Lower lobe of right lung (tissue), 2 donors: ENCODE results near the gene CD1B. TPM values are rescaled to one million over a fixed set of nuclear protein-coding genes. Genes with fewer than 3 reads are reported as not detected.
"Not testable (repeated sequence)": the region's sequence is repeated elsewhere in the genome, so short reads cannot be mapped to it uniquely, and the experiment has no call there.

Experiments
- ATAC-seq, 2 donors: fragments of 200-7000 bp; cut with Tn5 transposase; one replicate each; pipeline ENCODE4 v1.9.1; 2020 to 2022; ENCODE audit warnings: mild to moderate bottlenecking in 2 of 2, moderate library complexity in 2 of 2
- DNase-seq: peaks from one replicate; pipeline ENCODE4 v3.0.0-alpha.2; 2020
- H3K27ac ChIP-seq: fragments of 200-600 bp; one replicate; pipeline ENCODE4 v1.8.0; 2022
- H3K27me3 ChIP-seq: fragments of 200-600 bp; one replicate; pipeline ENCODE4 v1.8.0; 2022; ENCODE audit warnings: low read depth
- H3K36me3 ChIP-seq: fragments of 200-600 bp; one replicate; pipeline ENCODE4 v1.8.0; 2022; ENCODE audit warnings: mild to moderate bottlenecking
- H3K4me1 ChIP-seq: fragments of 200-600 bp; one replicate; pipeline ENCODE4 v1.8.0; 2022
- H3K4me3 ChIP-seq: fragments of 200-600 bp; one replicate; pipeline ENCODE4 v1.8.0; 2022; ENCODE audit warnings: mild to moderate bottlenecking
- H3K9me3 ChIP-seq: fragments of 200-600 bp; one replicate; pipeline ENCODE4 v1.8.0; 2022
- intact Hi-C: fragments of 100-400 bp; cut with DNase I; formaldehyde crosslinking; loops from one replicate; pipeline ENCODE4 v1.11.0; 2022
- total RNA-seq: library from RNA; stranded (reverse); fragmentation: NEBNext Ultra II Directional; extraction: Animal tissue kit (Norgen Biotek cat#: 25700); gene quantifications from one replicate; pipeline ENCODE4 v1.2.1, GENCODE V29; 2021
- TF ChIP-seq, protein P1 (sequence below): fragments of 200-600 bp; IDR thresholded peaks from one replicate; pipeline ENCODE4 v1.8.0; 2022; ENCODE audit warnings: antibody characterized with exemption, mild to moderate bottlenecking
- donor health status: DM: no; HTN: yes; CAD: no; lungs with severe emphysema.

CD1B gene
- total RNA-seq, 1 donor from 2014 or later = not detected

DNA sequence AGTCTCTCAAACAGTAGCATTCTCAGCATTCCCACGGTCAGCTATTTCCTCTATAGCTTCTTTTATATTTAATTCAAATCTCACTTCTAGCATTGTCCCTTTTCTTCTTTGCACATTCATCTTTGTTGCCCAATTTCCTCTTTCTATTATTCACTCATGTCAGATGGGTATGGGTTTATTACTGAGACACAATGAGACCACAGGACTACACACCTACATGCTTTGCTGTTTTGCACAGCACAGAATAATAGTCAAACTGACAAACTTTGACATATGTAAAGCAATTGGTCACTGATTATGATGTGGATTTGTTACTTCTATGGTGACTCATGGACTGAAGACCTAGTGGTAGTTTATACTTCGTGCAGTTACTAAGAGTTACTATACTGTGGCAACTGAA lies 47.4 kb downstream of the CD1B start:
- Histone ChIP-seq H3K27ac (no peak overlapping the region), H3K4me1 (no peaks in the 10 kb centered on the region), H3K27me3 (no peaks in the 10 kb centered on the region), H3K9me3 (no peaks in the 10 kb centered on the region), H3K36me3 (no peaks in the 10 kb centered on the region), H3K4me3 (no peak overlapping the region)
- intact Hi-C loops = no loop called here
- no peak for DNase-seq
- ATAC-seq = no peak
- TF ChIP-seq, protein P1, sequence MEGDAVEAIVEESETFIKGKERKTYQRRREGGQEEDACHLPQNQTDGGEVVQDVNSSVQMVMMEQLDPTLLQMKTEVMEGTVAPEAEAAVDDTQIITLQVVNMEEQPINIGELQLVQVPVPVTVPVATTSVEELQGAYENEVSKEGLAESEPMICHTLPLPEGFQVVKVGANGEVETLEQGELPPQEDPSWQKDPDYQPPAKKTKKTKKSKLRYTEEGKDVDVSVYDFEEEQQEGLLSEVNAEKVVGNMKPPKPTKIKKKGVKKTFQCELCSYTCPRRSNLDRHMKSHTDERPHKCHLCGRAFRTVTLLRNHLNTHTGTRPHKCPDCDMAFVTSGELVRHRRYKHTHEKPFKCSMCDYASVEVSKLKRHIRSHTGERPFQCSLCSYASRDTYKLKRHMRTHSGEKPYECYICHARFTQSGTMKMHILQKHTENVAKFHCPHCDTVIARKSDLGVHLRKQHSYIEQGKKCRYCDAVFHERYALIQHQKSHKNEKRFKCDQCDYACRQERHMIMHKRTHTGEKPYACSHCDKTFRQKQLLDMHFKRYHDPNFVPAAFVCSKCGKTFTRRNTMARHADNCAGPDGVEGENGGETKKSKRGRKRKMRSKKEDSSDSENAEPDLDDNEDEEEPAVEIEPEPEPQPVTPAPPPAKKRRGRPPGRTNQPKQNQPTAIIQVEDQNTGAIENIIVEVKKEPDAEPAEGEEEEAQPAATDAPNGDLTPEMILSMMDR = no peak

DNA sequence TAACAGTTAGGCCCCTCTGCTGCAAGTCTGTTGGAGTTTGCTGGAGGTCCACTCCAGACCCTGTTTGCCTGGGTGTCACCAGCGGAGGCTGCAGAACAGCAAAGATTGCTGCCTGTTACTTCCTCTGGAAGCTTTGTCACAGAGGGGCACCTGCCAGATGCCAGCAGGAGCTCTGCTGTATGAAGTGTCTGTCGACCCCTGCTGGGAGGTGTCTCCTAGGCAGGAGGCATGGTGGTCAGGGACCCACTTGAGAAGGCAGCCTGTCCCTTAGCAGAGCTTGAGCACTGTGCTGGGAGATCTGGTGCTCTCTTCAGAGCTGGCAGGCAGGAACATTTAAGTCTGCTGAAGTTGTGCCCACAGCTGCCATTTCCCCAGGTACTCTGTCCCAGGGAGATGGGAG lies 48.9 kb downstream of the CD1B start:
- H3K27ac ChIP-seq, intact Hi-C loops, H3K4me3 ChIP-seq, H3K36me3 ChIP-seq, DNase-seq, ATAC-seq, H3K27me3 ChIP-seq, H3K4me1 ChIP-seq, H3K9me3 ChIP-seq: not testable (repeated sequence)

Other genes starting within 250 kb of the CD1B start
- gene CD1D, start 150.6 kb downstream of the CD1B start, total RNA-seq = 4.6 TPM
- 2.3 TPM for gene CD1A, start 77.1 kb downstream of the CD1B start, total RNA-seq
- 3.0 TPM for gene CD1C, start 41.6 kb downstream of the CD1B start, total RNA-seq
- gene CD1E, start 22.4 kb upstream of the CD1B start, total RNA-seq = 2.6 TPM
- gene OR10T2, start 67.9 kb upstream of the CD1B start, total RNA-seq = not detected
- not detected for gene OR10K2, start 94.7 kb upstream of the CD1B start, total RNA-seq
- gene OR10K1, start 130.3 kb upstream of the CD1B start, total RNA-seq = not detected
- not detected for gene OR10R2, start 140.7 kb upstream of the CD1B start, total RNA-seq
- gene OR6Y1, start 222.9 kb upstream of the CD1B start, total RNA-seq = not detected
- not detected for gene OR6P1, start 239.0 kb upstream of the CD1B start, total RNA-seq
- not detected for gene OR10X1, start 248.4 kb upstream of the CD1B start, total RNA-seq